GM12873 (cell line): ENCODE measurements around the gene TNFAIP8.

Source experiments
- CTCF ChIP-seq: IDR thresholded peaks from 2 replicates; pipeline ENCODE4 v1.5.1; 2012; ENCODE audit warnings: low read depth, mild to moderate bottlenecking, moderate library complexity, low read length, control low read depth; ENCODE audit not compliant: insufficient read depth; ENCODE audit errors: missing control alignments

Gene TNFAIP8

DNA sequence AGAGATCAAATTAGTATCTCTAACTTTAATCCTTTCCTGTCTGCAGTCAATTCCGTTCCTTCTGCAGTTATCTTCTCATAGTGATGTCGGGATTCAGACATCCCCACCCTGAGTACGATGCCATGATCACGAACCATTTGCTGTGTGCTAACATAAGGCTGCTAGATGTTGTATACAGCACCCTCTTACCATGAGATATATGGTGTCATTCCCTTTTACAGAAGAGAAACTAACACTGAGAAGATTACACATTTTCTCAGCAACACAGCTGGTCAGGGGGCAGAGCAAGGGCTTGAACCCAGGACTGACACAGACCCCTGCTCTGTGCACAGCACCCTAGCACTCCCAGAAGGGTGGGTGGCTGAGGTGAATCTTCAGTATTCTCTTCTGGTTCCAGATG lies 49.6 kb downstream of the TNFAIP8 start:
- TF ChIP-seq CTCF, result no peak

GRCh38 chr5:119406551-119407110 lies 50.8 kb downstream of the TNFAIP8 start:
- no peak for TF ChIP-seq CTCF

DNA sequence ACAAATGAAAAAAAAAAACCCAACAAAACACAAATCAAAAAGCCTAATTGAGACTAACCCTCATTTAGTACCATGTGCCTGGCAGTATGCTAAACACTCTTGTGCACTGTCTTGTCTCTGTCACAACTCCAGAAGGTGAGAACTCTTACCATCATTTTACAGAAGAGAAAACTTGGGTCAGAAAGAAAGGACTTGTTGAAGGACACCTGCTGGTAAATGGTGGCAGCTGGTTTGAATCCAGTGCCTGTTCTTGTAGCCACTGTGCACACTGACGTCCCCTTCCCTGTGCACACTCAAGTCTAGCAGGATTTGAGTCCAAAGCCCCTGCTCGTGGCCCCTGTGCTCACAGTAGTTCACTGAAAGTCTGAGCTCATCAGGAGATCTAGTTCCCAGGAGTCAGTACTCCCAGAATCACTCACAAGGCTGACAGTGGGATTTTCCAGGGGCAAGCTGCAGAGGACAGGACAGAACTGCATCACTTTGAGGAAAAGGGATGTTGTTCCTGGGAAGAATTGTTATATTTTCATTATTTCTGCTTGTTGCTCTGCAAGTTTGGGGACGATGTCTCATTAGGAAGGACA lies 53.5 kb downstream of the TNFAIP8 start:
- TF ChIP-seq CTCF, result peak; percentile 55

- no peak for TF ChIP-seq CTCF
Observed at GRCh38 chr5:119410448-119411159, 54.8 kb downstream of the TNFAIP8 start.

DNA sequence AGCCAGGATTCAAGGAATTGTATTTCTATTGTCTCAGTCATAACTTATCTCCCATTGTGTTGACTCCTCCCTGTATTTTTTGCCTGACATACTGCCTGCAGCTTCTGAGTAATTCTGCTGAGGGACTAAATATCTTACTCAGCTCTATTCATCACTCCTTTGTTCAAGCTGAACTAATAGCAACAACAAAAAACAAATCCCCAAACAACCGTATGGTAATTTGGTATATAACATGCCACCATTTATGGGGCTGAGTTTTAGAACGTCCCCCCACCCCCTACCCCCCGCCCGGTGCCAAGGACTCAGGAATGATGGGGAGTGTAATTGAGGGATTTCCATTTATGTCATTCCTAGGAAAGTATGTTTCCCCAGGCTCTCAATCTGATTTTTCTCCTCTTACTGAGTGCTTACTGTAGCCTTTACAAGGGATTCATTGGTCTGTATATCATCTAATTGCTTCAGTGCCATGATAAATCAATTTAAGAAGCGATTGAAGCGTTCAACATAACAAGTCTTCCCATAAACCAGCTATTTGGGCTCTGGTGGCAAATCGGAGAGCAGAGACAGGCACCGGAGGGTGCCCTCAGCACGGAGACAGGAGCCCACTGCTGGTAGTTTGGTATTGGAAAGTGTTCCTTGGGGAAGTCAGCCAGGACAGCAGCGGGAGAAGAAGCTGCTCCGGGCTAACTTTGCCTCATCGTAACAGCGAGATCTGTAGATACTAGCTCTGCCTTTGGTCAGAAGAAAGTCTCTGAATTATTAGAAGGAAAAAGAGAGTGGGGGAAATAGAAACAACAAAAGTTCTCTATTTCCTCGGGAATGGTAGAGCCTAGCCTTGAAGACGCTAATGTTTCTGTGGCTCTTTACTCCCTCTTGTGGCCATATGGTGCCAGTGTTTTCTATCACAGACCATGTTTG lies 55.8 kb downstream of the TNFAIP8 start:
- TF ChIP-seq CTCF, result peak; percentile 87

GRCh38 chr5:119412279-119413227 lies 56.7 kb downstream of the TNFAIP8 start:
- TF ChIP-seq CTCF, result no peak
